Measurements from ENCODE around the gene FRMD3.

Gene FRMD3

DNA sequence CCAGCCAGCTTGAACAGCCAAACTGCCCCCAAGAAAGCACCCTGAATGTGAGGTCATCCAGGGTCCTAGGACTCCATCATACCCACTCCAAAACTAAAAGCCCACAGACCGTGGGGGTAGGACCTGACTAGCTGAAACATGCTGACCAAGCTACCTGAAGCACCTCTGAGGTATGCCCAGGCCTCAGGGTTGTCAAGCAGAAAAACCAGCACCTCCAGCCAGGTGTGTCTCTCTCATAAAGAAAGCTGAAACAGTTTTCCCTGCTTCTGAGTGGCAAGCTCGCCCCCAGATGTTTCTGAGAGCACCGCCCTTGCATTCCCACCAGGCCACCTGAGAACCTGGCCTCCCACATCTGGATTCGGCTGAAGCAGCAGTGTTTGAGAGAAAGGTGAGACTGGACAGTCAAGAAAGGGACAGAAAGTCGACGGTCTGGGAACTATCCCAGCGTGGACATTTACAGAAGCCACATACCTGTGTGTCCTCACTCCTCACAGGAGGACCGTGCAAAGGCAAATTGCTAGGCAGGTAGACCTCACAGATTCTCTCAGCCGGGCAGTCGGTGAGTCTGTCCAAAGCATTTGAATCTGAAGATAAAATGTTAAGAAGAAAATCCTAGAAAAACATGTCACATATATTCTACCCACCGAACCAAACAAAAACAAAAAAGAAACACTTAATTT, 319.6 kb downstream of the FRMD3 start:
- no peak for DNase-seq

- DNase-seq: no peak
These were observed 328.9 kb downstream of the FRMD3 start for GRCh38 chr9:83209188-83209731.

- DNase-seq: no peak
These were observed 329.9 kb downstream of the FRMD3 start for GRCh38 chr9:83208065-83208850.

DNA sequence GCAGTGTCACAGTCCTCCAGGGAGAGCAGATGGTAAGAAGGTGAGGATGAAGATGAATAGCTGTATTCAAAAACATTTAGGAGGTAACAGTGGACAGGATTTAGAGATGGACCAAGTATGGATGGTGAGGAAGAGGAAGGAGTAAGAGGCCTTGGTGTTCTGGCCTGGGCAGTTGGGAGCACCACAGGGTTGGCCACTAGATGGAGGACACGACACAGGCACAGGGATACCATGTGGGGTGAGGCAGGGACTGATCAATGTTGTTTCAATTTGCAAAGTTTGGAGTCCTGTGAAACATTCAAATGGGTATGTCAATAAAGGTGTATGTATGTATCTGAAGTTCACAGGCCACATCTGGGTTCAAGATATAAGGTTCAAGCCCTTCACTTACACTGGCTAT, 334.2 kb downstream of the FRMD3 start:
- no peak for DNase-seq

DNA sequence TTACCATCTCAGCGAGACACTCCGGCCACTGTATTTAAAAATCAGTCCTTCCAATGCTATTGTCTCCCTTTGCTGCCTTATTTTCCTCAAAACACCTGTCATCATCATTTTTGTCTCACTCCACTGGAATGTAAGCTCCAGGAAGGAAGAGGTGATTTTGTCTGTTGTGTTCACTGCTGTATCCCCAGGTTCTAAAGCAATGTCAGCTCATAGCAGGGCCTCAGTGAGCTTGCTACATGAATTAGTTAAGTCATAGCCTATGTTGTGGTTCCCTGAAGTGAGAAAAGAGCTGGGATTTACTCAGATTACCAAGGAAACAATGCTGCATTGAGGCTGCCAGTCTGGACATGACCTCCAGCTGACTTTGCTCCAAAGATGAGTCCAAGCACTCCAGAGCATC, 337.7 kb downstream of the FRMD3 start:
- DNase-seq: no peak

DNA sequence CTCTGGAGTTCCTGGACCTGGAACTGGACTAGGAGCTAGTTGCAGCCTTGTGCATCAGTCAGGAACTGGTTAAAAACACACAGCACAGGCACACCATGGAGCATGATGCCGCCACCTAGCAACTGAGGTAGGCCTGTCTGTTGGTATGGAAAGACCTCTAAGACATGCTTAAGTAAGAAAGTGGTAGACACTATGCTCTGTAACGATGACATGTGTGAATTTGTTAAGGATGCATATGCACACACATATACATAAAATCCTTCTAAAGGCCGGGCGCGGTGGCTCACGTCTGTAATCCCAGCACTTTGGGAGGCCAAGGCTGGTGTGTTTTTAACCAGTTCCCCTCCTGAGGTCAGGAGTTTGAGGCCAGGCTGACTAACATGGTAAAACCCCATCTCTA, 338.4 kb downstream of the FRMD3 start:
- no peak for DNase-seq

- peak; percentile 2 to 62 for DNase-seq
These were observed 339.0 kb downstream of the FRMD3 start for GRCh38 chr9:83199240-83199639.

- no peak for DNase-seq
These were observed 339.8 kb downstream of the FRMD3 start for GRCh38 chr9:83198371-83198770.

DNA sequence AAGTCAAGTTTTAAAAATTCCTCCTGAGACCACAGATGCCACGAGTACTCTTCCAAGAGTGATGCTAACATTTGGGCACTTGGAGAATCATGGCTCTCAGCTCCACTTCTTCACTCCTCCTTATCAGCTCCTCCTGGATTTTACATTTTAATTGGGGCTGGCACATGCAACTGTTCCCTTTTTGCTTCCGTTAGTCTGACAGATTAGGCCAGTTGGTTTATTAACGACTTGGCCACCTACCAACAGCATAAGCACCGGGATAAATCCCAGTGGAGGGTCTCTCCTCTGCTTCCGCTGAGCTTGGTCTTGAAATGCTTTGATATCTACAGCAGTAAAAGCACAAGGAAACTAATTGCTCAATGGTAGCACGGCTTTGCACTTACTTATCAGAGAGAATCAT, 340.6 kb downstream of the FRMD3 start:
- no peak for DNase-seq

- DNase-seq: no peak
These were observed 341.3 kb downstream of the FRMD3 start for GRCh38 chr9:83196946-83197345.
